GM18498 (cell line): ENCODE results near the gene PGAP3.
"Not testable (repeated sequence)": the region's sequence is repeated elsewhere in the genome, so short reads cannot be mapped to it uniquely, and the experiment has no call there.

Experiments used
- ATAC-seq: cut with Tn5 transposase; IDR thresholded peaks from one replicate; pipeline ENCODE4 v1.9.1; 2021; ENCODE audit warnings: mild to moderate bottlenecking, moderate library complexity; ENCODE audit not compliant: unreplicated experiment

The PGAP3 gene

GRCh38 chr17:39715375-39716072 is 27.7 kb upstream of the PGAP3 start:
- no peak for ATAC-seq

GRCh38 chr17:39714234-39714633 is 26.4 kb upstream of the PGAP3 start:
- ATAC-seq: no peak

GRCh38 chr17:39711851-39712250 is 24.0 kb upstream of the PGAP3 start:
- ATAC-seq: no peak

GRCh38 chr17:39711071-39711470 is 23.2 kb upstream of the PGAP3 start:
- ATAC-seq: not testable (repeated sequence)

GRCh38 chr17:39709998-39710964 is 22.4 kb upstream of the PGAP3 start:
- ATAC-seq: no peak

GRCh38 chr17:39709319-39709997 is 21.6 kb upstream of the PGAP3 start:
- ATAC-seq: no peak

- ATAC-seq: no peak
Observed at GRCh38 chr17:39706921-39707337, 19.1 kb upstream of the PGAP3 start.

- no peak for ATAC-seq
Observed at GRCh38 chr17:39706383-39706782, 18.5 kb upstream of the PGAP3 start.

GRCh38 chr17:39705786-39706348 is 18.0 kb upstream of the PGAP3 start:
- no peak for ATAC-seq

- no peak for ATAC-seq
Observed at GRCh38 chr17:39704821-39705551, 17.1 kb upstream of the PGAP3 start.

- no peak for ATAC-seq
Observed at GRCh38 chr17:39703913-39704312, 16.1 kb upstream of the PGAP3 start.

GRCh38 chr17:39702901-39703893 is 15.3 kb upstream of the PGAP3 start:
- ATAC-seq: no peak

GRCh38 chr17:39701784-39702422 is 14.0 kb upstream of the PGAP3 start:
- no peak for ATAC-seq

- no peak for ATAC-seq
Observed at GRCh38 chr17:39701012-39701783, 13.3 kb upstream of the PGAP3 start.

- no peak for ATAC-seq
Observed at GRCh38 chr17:39700148-39700987, 12.5 kb upstream of the PGAP3 start.

- ATAC-seq: no peak
Observed at GRCh38 chr17:39699818-39700147, 11.9 kb upstream of the PGAP3 start, which contains the start of gene ERBB2. Gene ERBB2, plus strand, starts transcription at chr17:39700064. Its CDS starts 175 bp downstream, at chr17:39700239.
